Activated naive CD8-positive, alpha-beta T cell treated with anti-CD3 and anti-CD28 coated beads for 36 hours (primary cell): ENCODE measurements around the gene NOP53. TPM values are rescaled to one million over a fixed set of nuclear protein-coding genes. Genes with fewer than 3 reads are reported as not detected.
"Not testable (repeated sequence)": the region's sequence is repeated elsewhere in the genome, so short reads cannot be mapped to it uniquely, and the experiment has no call there.

Experiments used
- DNase-seq: peaks from one replicate; pipeline ENCODE4 v3.0.0; 2021
- H3K27ac Mint-ChIP-seq: one replicate; pipeline ENCODE4 v1.8.0; 2022; ENCODE audit warnings: mild to moderate bottlenecking, moderate library complexity, mixed read lengths
- H3K27me3 Mint-ChIP-seq: one replicate; pipeline ENCODE4 v1.8.0; 2022; ENCODE audit warnings: mild to moderate bottlenecking, mixed read lengths
- H3K36me3 Mint-ChIP-seq: one replicate; pipeline ENCODE4 v1.8.0; 2021; ENCODE audit warnings: mild to moderate bottlenecking, mixed read lengths
- H3K4me1 Mint-ChIP-seq: one replicate; pipeline ENCODE4 v1.8.0; 2021; ENCODE audit warnings: mixed read lengths
- H3K4me3 Mint-ChIP-seq: one replicate; pipeline ENCODE4 v1.8.0; 2022; ENCODE audit warnings: mild to moderate bottlenecking, moderate library complexity, mixed read lengths
- H3K9me3 Mint-ChIP-seq: one replicate; pipeline ENCODE4 v1.8.0; 2022; ENCODE audit warnings: mixed read lengths
- total RNA-seq, 2 experiments: library from RNA; stranded (reverse); gene quantifications; one replicate each; pipeline ENCODE4 v1.2.3, GENCODE V29; 2021

The NOP53 gene
- total RNA-seq, 2 experiments from 2014 or later, result 248 to 249 TPM

DNA sequence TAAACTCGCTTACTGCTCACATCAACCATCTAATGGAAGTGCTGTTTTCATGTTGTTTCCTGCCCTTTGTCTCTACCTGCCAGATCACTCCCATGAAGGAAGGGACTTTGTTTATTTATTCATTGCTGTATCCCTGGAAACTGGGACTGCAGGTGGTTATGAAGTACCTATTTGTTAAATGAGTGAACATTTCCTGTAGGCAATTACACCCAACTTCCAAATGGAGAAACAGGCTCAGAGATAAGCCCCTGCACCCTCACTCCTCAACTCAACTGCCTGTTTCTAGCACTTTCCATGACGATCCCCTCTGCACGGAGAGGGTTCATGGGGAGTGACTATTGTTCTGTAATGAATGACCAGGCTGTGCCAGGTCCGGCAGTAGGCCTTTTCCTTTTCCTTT is 31.2 kb downstream of the NOP53 start:
- no peak overlapping the region for H3K27ac Mint-ChIP-seq
- DNase-seq, result no peak
- peaks cover 9% of the 10 kb centered on the region for H3K4me1 Mint-ChIP-seq
- H3K9me3 Mint-ChIP-seq, result no peaks in the 10 kb centered on the region
- no peaks in the 10 kb centered on the region for H3K27me3 Mint-ChIP-seq
- H3K36me3 Mint-ChIP-seq, result peaks cover 15% of the 10 kb centered on the region
- no peak overlapping the region for H3K4me3 Mint-ChIP-seq

DNA sequence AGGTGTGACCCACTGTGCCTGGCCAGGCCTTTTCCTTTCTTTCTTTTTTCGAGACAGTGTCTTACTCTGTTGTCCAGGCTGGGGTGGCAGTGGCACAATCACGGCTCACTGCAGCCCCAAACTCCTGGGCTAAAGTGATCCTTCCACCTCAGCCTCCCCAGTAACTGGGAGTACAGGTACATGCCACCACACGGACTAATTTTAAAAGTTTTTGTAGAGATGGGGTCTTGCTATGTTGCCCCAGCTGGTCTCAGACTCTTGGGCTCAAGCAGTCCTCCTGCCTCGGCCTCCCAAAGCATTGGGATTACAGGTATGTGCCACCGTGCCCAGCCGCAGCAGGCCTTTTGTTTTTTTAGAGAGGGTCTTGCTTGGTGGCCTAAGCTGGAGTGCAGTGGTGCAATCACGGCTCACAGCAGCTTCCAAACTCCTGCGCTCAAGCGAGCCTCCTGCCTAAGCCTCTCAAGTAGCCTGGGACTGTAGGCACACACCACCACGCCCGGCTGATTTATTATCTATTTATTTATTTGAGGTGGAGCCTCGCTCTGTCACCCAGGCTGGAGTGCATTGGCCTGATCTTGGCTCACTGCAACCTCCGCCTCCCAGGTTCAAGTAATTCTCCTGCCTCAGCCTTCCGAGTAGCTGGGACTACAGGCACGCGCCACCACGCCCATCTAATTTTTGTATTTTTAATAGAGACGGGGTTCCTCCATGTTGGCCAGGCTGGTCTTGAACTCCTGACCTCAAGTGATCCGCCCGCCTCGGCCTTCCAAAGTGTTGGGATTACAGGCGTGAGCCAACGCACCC is 32.1 kb downstream of the NOP53 start:
- Mint-ChIP-seq H3K27ac (peak overlapping the region; percentile 90), H3K36me3 (peaks cover 18% of the 10 kb centered on the region), H3K4me3 (peak overlapping the region; percentile 97)
- DNase-seq, H3K27me3 Mint-ChIP-seq, H3K4me1 Mint-ChIP-seq, H3K9me3 Mint-ChIP-seq: not testable (repeated sequence)

DNA sequence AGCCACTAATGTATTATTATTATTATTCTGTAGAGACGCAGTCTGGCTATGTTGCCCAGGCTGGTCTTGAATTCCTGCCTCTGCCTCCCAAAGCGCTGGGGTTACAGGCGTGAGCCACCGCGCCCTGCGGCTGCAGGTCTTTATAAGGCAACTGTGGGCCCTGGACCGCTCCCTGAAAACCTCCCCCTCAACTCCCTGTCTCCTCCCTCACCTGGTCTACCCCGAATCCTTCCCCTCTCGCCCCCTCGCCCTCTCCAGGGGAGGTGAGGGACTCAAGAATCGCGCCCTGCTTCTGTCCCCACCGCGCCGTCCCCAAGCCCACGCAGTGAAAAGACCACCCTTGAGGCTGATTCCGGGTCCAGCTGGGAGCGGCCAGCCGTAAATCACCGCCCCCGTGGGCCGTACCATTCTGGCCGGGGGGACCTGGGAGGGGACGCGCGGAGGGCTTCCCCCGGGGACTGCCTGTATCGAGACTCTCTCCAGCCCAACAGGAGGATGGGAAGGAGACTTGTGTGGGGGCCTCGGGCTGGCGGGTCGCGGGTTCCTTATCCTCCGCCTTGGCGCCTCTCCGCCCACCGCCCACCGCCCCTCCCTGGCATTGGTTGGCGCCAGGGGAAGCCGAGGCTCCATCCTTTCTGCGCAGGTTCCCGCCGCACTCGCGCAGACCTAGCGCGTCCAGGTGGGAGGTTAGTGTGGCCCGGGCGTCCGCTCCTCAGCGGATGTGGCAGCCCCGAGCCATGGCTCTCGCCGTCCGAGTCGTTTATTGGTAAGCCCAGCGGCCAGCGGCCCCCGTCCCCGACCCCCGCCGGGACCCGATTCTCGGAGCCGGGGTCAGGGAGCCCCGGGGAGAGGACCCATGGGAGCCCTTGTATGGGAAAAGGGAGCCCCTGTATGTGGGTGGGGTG is 33.0 kb downstream of the NOP53 start, which contains the start of gene SELENOW:
Gene SELENOW, plus strand, starts transcription at position 655 of the 905 bp plus-strand sequence. Its CDS starts 83 bp downstream, at position 738.
- Mint-ChIP-seq H3K4me3 (peak within 1 kb of the TSS; percentile 97), H3K27me3 (no peaks in the 10 kb centered on the region)
- DNase-seq, result peak; percentile 85

DNA sequence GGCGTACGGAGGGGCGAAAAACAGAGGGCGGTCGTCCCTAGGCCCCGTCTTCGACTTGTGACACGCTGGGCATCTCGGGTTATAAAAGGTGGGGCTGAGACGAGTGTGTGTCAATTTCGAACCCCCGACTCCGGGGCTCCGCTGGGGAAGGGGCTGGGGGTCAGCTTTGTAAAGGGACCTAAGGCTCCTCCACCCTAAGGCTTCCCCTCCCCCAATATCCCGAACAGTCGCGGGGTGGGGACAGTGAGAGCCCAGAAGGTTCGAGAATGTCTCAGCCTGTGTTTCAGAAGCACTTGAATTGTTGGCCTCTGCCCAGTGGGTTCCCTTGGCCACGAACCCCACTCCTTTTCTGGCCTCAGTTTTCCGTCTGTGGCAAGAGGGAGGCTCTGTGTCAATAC is 33.6 kb downstream of the NOP53 start:
- Mint-ChIP-seq H3K27me3 (no peaks in the 10 kb centered on the region), H3K4me1 (peaks cover 9% of the 10 kb centered on the region), H3K9me3 (no peaks in the 10 kb centered on the region), H3K36me3 (peaks cover 20% of the 10 kb centered on the region), H3K4me3 (peak overlapping the region; percentile 97), H3K27ac (peak overlapping the region; percentile 90)
- DNase-seq, result no peak

More for the DNA sequence above, 33.0 kb downstream of the NOP53 start, which contains the start of gene SELENOW:
- Mint-ChIP-seq H3K27ac (peak within 1 kb of the TSS; percentile 90), H3K9me3 (no peaks in the 10 kb centered on the region), H3K36me3 (peaks cover 20% of the 10 kb centered on the region), H3K4me1 (peaks cover 9% of the 10 kb centered on the region)

DNA sequence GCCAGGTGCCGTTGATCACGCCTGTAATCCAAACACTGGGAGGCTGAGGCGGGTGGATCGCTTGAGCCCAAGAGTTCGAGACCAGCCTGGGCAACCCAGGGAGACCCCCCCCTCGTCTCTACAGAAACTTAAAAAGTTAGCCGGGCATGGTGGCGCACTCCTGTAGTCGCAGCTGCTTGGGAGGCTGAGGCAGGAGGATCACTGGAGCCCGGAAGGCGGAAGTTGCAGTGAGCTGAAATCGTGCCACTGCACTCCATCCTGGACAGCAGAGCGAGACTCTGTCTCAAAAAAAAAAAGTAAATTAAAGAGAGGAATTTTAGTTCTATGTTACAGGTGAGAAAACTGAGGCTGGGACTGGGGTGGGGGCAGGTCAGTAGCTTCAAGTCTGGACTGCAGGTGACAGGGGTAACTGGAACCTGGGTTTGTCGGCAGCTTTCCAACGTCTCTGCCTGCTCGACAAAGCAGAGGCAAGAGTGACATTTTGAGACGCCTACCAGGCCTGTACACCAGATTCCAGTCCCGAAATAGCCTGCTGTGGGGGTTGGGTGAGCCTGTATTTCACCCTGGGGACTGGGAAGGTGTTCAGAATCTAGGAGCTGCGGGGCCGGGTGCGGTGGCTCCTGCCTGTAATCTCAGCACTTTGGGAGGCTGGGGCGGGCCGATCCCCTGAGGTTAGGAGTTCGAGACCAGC is 34.3 kb downstream of the NOP53 start:
- H3K4me3 Mint-ChIP-seq, result peak overlapping the region; percentile 97
- no peak for DNase-seq

DNA sequence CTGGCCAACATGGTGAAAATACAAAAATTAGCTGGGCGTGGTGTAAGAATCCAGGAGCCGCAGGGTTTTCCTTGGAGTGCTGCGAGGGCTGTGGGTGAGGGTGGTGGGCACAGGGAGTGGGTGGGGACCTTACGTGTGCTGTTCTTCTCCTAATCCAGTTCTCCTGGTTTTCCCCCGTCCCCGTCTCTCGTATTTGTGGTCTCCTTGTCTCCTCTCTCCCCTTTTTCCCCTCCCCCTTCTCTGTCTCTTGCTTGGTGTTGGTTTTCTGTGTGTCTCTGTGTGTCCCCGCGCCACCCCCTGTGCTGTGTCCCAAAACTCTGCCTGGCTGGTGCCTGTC is 34.8 kb downstream of the NOP53 start:
- Mint-ChIP-seq H3K36me3 (peaks cover 20% of the 10 kb centered on the region), H3K9me3 (no peaks in the 10 kb centered on the region), H3K27ac (peak overlapping the region; percentile 50), H3K4me3 (peak overlapping the region; percentile 97), H3K4me1 (peaks cover 9% of the 10 kb centered on the region), H3K27me3 (no peaks in the 10 kb centered on the region)
- DNase-seq, result no peak

More for the DNA sequence above, 34.3 kb downstream of the NOP53 start:
- Mint-ChIP-seq H3K27ac (peak overlapping the region; percentile 90), H3K27me3 (no peaks in the 10 kb centered on the region), H3K4me1 (peaks cover 9% of the 10 kb centered on the region), H3K36me3 (peaks cover 20% of the 10 kb centered on the region), H3K9me3 (no peaks in the 10 kb centered on the region)

DNA sequence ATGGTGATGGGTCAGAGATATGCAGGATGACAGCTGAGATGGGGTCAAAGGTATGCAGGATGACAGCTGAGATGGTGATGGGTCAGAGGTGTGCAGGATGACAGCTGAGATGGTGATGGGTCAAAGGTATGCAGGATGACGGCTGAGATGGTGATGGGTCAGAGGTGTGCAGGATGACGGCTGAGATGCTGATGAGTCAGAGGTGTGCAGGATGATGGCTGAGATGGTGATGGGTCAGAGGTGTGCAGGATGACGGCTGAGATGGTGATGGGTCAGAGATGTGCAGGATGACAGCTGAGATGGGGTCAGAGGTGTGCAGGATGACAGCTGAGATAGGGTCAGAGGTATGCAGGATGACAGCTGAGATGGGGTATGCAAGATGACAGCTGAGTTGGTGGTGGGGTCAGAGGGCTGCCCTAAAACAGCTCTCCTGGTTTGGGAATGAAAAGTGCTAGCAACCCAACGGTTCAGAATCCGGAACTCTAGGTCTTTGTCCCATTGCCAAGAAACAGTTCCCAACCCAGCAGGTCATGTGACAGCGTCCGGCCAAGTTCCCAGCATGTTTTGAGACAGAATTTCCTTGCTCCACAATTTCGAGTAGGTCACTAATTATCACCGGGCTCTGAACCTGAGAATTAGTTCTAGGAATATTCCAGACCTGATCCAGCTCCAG is 36.4 kb downstream of the NOP53 start:
- no peaks in the 10 kb centered on the region for H3K27me3 Mint-ChIP-seq
- peaks cover 20% of the 10 kb centered on the region for H3K36me3 Mint-ChIP-seq
- H3K9me3 Mint-ChIP-seq, result no peaks in the 10 kb centered on the region
- no peak for DNase-seq
- no peak overlapping the region for H3K27ac Mint-ChIP-seq
- no peak overlapping the region for H3K4me3 Mint-ChIP-seq
- H3K4me1 Mint-ChIP-seq, result peaks cover 9% of the 10 kb centered on the region

DNA sequence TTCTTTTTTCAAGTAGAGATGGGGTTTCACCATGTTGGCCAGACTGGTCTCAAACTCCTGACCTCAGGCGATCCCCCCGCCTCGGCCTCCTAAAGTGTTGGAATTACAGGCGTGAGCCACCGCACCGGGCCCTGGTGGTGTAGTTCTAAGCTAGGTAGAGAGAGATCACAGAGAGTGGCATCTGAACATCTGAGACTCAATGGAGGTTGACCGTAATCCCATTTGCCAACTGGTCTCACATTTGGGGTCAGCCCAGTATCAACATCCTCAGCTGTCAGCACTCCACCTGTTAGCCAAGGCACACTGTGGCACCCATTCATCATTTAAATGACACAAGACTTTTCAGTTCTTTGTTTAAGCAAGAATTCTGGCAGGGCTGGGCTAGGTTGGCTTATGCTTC is 41.2 kb downstream of the NOP53 start:
- no peak for DNase-seq
- peaks cover 6% of the 10 kb centered on the region for H3K4me1 Mint-ChIP-seq
- H3K27me3 Mint-ChIP-seq, result no peaks in the 10 kb centered on the region
- no peak overlapping the region for H3K4me3 Mint-ChIP-seq
- no peaks in the 10 kb centered on the region for H3K9me3 Mint-ChIP-seq
- H3K27ac Mint-ChIP-seq, result no peak overlapping the region
- peaks cover 4% of the 10 kb centered on the region for H3K36me3 Mint-ChIP-seq

DNA sequence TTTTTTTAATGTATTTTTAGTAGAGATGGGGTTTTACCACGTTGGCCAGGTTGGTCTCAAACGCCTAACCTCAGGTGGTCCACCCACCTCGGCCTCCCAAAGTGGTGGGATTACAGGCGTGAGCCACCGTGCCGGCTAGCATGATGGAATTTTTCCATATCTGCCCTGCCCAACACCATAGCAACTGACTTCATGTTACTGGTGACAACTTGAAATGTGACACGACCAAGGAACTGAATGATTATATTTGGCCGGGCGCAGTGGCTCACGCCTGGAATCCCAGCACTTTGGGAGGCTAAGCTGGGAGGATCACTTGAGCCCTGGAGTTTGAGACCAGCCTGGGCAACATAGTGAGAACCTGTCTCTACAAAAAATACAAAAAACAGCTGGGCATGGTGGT is 42.0 kb downstream of the NOP53 start:
- H3K9me3 Mint-ChIP-seq, H3K36me3 Mint-ChIP-seq, H3K4me3 Mint-ChIP-seq, H3K4me1 Mint-ChIP-seq, H3K27ac Mint-ChIP-seq, DNase-seq, H3K27me3 Mint-ChIP-seq: not testable (repeated sequence)

DNA sequence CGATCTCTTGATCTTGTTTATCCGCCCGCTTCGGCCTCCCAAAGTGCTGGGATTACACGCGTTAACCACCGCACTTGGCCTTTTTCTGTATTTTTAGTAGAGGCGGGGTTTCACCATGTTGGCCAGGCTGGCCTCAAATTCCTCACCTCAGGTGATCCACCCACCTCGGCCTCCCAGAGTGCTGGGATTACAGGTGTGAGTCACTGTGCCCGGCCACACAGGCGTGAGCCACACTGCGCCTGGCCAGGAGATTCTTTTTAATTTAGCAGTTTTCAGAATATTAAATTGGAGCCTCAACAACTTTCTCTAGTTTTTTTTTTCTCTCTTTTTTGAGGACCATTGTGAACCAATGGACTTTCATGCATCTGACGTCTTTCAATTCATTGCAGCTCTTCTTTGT is 44.5 kb downstream of the NOP53 start:
- not testable (repeated sequence) for H3K27ac Mint-ChIP-seq, H3K4me1 Mint-ChIP-seq, H3K27me3 Mint-ChIP-seq, H3K4me3 Mint-ChIP-seq, H3K36me3 Mint-ChIP-seq, DNase-seq, H3K9me3 Mint-ChIP-seq

DNA sequence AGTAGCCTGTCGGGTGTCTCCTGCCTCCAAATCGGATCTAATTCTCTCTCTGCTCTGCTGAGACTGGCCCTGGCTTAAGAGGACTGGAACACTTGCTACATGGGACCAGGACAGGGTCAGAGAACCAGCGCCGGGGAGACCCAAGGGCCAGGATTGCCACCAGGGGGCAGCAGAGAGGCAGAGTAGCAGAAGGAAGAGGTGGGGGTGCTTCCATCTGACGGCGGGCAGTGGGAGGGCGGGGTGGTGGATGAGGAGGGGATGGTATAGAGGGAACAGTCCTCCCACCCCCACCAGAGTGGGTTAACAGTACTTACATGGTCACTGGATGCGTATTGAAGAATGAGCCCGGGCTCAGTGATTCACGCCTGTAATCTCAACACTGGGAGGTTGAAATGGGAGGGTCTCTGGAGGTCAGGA is 45.1 kb downstream of the NOP53 start:
- no peaks in the 10 kb centered on the region for H3K36me3 Mint-ChIP-seq
- no peaks in the 10 kb centered on the region for H3K9me3 Mint-ChIP-seq
- peaks cover 2% of the 10 kb centered on the region for H3K27me3 Mint-ChIP-seq
- peaks cover 6% of the 10 kb centered on the region for H3K4me1 Mint-ChIP-seq
- peak; percentile 78 for DNase-seq
- H3K4me3 Mint-ChIP-seq, result no peak overlapping the region
- no peak overlapping the region for H3K27ac Mint-ChIP-seq

DNA sequence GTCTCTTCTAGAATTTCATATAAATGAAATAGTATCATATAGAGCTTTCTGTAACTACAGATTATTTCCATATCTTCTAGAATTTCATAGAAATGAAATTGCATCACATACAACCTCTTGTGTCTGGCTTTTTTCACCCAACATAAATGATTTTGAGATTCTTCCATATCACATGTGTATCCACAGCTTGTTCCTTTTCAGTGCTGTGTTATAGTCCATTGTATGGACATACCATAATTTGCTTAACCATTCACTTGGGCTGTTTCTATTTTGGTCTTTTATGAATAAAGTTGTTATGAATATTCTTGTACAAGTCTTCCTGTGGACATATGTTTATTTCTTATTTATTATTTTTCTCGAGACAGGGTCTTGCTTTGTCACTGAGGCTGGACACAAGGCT is 47.3 kb downstream of the NOP53 start:
- Mint-ChIP-seq H3K27ac (no peak overlapping the region), H3K27me3 (peaks cover 7% of the 10 kb centered on the region), H3K9me3 (no peaks in the 10 kb centered on the region), H3K4me1 (peaks cover 6% of the 10 kb centered on the region), H3K4me3 (no peak overlapping the region), H3K36me3 (no peaks in the 10 kb centered on the region)
- no peak for DNase-seq

DNA sequence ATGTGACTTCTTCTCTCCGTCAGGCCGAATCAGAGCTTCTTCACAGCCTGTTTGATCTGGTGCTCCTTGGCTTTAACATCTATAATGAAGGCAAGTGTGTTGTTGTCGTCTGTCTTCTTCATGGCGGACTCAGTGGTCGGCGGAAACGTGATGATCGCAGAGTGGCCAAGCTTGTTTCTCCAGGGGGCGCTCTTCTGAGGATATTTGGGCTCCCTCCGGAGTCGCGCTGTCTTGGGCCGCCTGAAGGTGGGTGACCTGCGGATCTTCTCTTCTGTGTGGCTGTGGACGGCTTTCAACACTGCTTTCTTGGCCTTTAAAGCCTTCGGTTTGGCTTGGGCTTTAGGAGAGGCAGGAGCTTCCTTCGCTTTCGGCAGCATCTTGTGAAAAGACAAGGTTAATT is 49.2 kb downstream of the NOP53 start:
- H3K27ac Mint-ChIP-seq, result no peak overlapping the region
- H3K4me3 Mint-ChIP-seq, result no peak overlapping the region
- peaks cover 18% of the 10 kb centered on the region for H3K27me3 Mint-ChIP-seq
- H3K4me1 Mint-ChIP-seq, result peaks cover 2% of the 10 kb centered on the region
- no peaks in the 10 kb centered on the region for H3K36me3 Mint-ChIP-seq
- no peak for DNase-seq
- H3K9me3 Mint-ChIP-seq, result no peaks in the 10 kb centered on the region

DNA sequence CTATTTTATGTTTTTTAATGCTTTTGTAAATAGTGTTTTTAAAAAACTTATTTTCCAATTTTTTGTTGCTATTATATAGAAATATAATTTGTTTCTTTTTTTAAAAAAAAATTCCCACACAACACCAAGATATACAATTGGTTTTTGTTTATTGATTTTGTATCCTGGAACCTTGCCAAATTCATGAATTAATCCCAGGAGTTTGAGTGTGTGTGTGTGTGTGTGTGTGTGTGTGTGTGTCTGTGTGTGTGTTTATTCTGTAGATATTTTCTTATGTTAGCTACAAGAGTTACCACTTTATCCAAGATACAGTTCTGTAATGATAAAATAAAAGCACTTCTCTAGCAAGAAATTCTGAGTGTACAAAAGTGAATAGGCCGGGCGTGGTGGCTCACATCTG is 51.4 kb downstream of the NOP53 start:
- H3K9me3 Mint-ChIP-seq, result peaks cover 6% of the 10 kb centered on the region
- DNase-seq, result no peak
- peaks cover 1% of the 10 kb centered on the region for H3K36me3 Mint-ChIP-seq
- peaks cover 18% of the 10 kb centered on the region for H3K27me3 Mint-ChIP-seq
- no peaks in the 10 kb centered on the region for H3K4me1 Mint-ChIP-seq
- no peak overlapping the region for H3K4me3 Mint-ChIP-seq
- H3K27ac Mint-ChIP-seq, result no peak overlapping the region
